HTERT RPE-1 (cell line): Measurements from ENCODE around the gene WDFY4.

Experiments
- in situ Hi-C: fragments of 300-500 bp; cut with MboI; formaldehyde crosslinking; loops from 4 replicates; pipeline ENCODE4 v1.14.3; 2020; ENCODE audit warnings: low sequenced_read_pairs

WDFY4 gene

DNA sequence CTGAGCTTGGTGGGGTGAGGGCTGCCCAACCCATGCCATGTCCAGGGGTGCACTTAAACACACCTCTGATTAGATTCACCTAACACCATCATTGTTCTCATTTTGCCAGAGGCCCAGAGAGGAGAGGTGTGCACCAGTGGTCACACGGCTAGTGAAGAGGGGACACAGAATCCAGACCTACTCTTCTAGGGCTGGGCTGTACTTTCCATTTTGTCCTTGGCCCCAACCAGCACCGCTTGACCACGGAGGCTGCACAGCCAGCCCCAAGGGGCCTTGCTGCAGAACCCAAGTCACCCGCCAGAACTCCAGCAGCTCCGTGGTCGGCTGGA is 246 bp upstream of the WDFY4 start:
- in situ Hi-C loops = no loop called here

DNA sequence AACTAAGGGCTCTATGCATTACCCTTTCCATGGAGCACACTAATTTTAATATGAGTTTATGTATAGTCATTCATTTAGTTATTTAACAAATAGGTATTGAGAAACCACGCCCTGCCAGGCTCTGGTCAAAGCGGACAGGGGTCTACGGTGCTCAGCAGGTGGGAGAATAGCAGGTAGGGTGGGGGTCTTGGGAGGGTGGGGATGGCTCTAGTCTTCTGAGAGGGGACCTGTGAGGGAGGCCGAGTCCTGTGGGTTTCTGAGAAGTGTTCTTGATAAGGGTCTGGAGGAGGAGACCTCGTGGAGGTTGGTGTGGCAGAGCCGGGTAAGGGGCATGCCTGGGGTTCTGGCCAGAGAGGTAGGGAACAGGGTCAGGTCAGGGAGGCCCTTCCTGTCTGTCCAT is 1.1 kb downstream of the WDFY4 start:
- in situ Hi-C loops = no loop called here

DNA sequence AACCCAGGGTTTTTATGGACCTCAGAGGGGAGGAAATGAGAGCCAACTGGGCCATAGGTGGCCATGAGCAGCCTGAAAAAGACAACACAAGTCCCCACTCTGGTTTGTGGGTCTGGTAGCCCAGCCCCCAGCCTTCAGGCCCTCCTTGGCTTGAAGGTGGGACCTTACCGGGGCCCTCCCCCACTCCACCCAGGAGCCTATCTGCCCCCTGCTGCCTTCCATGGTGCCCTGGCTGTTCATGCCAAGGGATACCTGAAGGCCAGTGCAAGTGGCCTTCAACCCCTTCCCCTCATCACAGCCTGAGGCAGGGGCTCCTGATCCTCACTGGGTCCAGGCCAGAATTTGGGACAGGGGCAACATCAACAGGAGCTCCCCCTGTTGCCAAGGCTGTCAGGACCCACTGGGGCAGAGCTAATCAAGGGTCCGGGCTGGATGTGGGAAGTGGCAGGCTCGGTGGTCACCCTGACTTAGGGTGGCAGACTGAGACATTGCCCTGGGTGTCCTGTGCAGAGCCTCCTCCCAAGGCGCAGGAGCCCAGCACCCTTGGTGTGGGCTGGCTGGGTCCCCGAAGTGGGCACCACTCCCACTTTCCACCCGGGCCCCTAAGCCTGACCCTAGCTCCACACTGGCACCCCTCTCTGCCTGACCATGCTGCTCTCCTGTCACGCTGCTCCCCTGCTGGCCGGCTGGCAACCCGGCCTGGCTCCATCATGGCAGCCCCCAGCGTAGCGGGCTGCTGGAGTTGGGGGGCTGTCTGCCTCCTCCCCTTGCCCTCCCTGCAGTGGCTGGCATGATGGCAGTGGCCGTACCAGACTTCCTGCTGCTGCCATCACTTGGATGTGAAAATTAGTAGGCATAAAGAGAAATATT is 6.4 kb downstream of the WDFY4 start:
- in situ Hi-C loops = no loop called here

DNA sequence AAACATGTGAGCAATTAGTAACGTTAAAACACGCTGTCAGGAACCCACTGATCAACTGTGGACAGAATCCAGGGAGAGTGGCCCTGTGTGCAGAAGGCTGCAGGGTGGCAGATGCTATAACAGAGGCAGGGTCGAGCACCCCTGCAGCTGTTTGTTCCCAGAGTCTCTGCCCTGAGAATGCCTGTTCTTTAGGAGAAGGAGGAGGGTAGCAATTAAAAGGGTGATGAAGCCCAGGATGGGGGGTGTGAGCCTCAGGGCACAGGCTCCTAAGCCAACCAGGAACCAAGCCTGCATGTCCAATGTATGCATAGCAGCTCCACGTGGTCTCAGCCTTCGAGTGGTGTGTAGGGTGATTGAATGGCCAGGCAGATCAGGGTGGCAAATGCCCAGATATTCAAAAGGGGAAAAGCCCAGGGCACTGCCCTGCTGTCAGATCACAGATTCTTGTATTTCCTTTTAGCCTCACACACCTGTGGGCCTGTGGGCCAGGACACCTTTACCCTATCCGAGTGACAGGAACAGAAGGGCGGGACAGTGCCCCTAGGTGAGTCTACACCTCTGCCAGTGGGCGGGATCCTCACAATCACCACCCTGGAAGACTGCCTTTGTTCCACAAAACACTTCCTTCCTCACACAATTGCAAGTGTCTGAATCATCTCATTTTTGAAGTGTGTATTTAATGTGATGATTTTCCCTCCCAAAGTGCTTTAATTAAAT is 7.3 kb downstream of the WDFY4 start:
- in situ Hi-C loops = no loop called here

DNA sequence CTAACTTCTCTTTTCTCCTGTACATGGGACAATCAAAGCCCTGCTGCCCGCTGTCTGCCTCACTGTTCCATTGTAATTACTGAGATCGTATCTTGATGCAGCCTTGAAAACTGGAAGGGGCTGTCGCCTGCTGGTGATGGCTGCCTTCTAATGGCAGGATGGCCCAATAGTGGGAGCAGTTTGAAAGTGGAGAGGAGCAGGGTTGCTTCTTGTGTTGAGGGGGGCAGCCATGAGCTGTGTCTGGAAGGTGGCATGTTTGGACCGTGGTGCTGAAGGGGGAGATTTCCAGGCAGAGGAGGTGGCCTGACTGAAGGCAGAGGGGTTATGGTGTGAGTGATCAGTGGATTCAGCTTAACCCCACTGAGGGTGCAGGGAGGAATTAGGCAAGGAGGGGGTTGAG is 8.1 kb downstream of the WDFY4 start:
- in situ Hi-C loops = no loop called here

DNA sequence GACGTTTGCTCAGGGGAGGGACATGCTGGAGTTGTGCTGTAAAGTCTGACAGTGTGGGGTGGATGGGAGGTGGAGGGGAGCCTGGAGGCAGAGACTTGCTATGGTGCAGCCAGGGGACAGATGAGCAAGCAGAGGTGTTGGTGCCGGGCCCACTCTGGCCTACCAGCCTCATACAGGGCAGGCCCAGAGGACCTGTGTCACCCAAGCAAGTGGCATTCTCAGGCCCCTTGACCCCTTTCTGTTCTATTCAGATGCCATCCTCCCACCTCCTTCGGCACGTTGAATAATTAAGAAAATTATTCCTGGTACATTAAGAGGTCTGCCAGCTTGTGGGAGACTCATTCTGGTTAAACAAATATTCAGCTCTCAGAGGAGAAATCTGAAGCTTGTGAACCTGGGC is 8.5 kb downstream of the WDFY4 start:
- in situ Hi-C loops = no loop called here

DNA sequence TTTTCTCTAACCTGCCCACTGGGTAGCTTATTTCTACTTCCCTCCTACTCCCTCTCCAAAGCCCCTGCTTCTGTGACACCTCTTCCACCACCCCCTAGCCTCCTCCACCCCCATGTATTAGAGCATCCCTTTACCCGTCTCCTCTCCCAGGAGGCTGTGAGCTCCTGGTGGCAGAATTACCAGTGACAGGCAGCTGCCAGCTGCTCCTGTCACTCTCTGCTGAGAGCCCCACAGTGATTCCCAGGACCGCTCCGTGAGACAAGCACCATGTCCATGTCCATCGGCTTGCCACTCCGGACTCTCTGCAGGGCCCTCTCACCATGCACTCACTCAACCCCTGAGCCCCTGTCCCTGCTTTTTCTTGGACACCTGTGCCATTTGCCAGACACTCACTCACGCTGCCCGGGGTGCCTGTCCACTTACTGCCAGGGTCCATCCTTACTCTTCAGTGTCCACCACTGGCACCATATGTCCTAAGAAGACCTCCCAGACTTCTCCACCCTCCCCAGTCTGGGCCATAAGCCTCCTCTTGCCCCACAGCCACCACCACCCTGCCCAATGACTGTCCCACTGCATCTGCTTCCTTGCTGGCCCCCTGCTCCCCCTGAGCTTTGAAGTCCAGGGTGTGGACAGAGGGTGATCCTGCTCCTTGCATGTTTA is 9.8 kb downstream of the WDFY4 start:
- in situ Hi-C loops = no loop called here

DNA sequence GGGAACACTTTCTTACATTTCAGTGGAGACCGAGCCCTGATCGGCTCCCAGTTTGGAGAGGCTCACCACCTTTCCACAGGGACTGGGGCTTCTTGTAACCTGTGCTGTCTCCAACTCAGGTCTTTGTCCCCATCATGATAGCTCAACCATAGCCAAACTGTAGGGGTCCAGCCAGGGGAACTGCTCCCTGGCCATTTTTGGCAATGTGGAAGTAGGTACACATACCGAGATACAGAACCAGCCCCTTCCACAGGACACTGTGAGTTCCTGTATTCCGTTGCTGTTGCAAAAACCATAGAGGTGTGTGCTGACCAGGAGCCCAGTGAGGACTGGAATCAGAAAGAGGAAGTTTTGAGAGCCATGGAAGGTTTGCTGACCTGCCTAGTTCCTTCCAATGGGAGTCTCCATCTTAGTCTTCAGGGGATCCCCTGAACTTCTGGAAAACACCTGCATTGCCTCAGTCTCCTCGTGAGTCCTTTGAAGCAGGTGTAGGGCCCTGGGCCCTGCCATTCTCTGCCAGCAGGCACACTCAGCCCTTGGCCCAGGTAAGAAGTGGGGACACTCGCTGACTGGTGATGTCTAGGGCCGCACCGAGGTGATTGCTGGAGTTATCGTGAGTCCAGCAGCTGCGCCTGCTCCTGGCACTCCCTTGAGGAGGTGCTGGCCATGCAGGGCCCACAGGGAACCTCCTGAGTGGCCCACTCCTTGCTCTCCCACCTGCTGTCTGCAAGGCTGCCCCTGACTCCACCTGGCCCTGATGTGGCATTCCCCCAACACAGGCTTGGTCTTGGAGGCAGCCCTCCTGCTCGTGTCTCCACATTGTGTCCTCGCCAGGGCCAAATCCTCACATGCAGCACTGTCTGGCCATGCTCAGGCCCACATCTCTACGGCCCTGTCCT is 11.2 kb downstream of the WDFY4 start:
- in situ Hi-C loops = no loop called here

DNA sequence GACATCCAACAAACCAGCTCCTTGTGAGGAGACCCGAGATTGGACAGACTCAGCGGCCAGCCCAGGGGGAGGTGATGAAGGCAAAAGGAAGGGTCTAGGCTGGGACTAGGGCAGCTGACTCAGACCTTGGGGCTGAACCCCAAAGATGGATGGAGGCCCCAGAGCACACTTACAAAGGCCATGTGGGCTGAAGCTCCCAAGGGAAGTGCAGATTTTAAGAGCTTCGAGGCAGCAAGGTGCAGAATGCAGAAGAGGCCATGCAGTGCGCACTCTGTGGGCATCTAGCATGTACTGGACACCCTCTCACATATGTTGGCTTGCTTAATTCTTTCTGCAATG is 11.8 kb downstream of the WDFY4 start:
- in situ Hi-C loops = no loop called here

DNA sequence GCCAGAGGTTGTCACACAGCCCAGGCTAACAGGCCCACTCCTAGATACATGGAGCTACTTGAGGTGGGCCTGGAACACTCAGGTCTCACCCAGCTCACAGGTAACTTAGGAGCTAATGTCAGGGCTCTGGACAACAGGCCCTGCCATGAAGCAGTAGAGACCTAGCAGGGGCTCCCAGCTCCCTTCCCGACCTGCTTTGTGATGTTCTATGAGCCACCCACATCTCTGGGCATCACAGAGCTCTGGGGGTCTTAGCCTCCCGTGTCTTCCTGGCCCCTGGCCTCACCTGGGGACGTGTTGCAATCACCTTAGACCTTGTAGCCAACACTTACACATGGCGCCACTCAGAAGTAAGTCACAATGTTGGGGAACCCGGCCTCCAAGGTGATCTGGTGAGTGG is 12.4 kb downstream of the WDFY4 start:
- in situ Hi-C loops = no loop called here

DNA sequence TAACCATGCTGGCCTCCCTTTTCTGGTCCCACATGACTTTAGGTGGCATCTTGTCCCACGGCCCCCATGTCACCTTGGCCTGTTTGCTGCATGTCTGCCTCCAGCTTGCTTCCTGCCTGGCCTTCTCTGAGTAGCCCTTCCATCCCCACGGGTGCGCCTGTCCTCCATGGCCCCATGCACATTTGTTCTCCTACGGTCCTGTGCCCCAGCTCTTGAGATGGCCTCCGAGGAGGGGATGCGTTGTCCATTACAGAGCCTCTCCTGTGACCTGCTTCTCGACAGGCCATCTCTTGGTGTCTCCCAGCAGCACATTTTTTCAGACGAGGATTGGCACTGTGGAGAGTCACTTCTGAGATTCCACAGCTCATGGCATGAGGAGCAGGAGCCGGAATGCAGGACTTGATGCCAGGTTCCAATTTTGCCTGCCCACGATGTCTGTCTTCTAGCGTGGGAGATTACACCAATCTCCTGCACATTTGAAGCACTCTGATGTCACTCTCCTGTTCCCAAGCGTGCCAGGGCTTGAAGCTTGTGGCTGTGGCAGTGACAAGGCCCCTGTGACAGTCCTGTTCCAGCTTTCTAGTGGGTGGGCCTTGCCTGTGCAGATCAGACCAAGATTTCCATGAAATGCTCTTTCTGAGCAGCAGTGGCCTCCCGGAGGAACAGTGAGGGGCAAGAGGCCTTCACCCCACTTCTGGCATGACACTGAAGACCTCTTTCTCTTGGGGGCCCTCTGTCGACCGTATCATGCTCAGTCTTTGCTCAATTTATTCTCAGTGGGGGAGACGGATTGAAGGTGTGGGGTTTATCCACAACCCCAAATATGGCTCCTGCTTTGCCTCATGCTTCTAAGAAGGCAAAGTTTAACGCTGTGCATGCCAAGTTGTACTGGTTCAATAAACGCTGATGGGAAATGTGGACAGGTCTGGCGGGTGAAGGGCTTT is 13.4 kb downstream of the WDFY4 start:
- in situ Hi-C loops = no loop called here

DNA sequence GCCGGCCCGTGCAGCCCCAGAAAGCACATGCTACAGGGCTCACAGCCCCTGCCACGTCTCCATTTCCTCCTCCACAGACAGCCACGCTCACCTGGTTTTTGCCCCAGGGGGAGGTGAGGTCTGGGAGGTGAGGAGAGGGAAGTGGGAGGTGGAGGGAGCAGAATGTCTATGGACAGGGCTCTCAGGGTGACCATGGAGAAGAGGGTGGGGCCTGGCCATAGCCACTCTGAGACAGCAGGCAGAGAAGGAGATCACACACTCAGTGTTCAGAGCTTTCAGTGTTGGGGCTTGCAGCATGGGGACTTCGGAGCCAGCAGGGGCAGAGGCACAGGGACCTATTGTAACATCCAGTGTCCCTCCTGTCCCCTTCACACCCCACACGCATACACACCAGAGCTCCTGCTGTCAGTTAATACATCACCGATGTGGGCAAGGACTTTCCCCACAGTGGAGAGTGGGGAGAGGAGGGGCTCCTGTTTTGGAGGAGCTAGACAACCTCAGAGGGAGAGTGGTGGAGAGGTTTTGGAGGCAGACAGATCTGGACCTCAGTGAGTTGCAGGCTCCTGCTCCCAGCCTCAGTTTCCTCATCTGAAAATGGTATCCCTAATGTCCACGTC is 14.4 kb downstream of the WDFY4 start:
- in situ Hi-C loops = no loop called here

DNA sequence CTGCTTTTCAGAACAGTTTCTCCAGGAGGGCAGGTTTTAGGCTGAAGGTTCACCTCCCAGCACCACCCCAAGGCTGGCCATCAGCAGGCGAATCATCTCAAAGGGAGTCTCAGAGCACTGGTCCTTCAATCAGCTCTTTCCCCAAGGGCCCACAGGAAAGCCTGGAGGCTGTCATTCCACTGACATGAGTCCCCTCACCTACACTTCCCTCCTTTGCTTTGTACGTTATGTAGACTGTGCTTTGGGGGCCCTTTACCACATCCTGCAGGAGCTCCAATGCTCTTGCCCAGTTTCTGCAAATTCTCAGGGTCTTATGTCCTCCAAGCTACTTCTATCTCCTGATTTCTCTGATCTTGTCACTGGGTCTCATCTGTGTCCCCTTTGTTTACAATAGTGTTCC is 15.4 kb downstream of the WDFY4 start:
- in situ Hi-C loops = no loop called here

DNA sequence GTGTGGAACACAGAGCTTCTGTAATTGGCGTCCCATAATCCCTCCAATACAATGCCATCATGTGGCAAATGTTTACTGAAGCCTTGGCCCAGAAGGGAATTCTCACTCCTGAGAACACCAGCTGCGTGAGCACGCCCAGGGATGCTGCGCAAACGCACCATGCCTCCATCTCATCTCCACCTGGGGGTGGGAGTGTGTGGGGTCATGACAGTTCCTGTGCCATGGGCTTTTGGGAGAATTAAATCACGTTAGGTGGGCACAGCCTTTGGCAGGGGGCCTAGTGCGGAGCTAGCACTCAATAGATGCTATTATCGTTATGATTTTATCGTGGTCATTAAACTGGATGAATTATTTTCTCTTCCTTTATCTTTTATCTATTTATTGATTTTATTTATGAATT is 15.8 kb downstream of the WDFY4 start:
- in situ Hi-C loops = no loop called here

DNA sequence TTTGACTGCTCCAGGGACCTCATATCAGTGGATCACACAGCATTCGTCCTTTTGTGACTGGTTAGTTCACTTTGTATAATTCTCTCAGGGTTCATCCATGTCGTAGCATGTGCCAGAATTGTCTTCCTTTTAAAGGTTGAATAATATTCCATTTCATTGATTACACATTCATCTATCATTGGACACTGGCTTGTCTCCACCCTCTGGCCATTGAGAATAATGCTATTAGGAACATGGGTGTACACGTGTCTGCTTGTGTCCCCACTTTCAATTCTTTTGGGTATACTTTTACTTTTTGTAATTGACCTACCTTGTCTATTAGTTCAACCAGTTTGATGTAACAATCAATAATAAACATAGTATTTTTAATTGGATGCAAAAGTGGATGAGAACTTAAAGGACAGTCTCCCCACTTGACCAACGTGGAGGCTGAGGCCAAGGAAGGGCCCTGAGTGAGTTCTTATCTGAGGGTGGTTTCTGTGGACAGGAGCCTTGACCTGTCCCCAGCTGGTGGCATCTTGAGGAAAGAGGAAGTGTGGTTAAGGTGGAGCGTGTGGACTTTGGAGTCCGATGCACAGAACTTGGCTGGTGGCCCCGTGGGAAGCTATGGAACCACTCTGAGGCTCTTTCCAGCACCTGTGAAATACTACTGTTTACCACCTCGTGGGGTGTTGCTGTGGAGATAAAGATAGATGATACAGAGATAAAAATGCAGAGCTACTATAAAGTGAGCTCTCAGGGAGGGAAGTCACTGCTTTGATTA is 16.6 kb downstream of the WDFY4 start:
- in situ Hi-C loops = no loop called here

DNA sequence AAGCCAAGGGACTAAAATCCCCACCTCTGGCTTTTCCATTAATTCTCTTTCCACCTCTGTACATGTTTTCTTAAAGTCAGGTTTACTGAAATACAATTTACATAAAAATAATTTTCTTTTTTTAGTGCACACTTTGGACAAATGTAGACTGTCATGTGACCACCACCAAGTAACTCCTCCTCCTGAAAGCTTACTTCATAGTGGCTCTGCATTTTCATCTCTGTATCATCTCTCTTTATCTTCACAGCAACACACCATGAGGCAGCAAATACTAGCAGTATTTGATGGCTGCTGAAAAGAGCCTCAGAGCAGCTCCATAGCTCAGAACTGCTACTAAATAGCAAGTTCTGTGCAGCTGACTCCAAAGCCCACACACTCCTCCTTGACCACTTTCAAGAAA is 17.3 kb downstream of the WDFY4 start:
- in situ Hi-C loops = no loop called here

DNA sequence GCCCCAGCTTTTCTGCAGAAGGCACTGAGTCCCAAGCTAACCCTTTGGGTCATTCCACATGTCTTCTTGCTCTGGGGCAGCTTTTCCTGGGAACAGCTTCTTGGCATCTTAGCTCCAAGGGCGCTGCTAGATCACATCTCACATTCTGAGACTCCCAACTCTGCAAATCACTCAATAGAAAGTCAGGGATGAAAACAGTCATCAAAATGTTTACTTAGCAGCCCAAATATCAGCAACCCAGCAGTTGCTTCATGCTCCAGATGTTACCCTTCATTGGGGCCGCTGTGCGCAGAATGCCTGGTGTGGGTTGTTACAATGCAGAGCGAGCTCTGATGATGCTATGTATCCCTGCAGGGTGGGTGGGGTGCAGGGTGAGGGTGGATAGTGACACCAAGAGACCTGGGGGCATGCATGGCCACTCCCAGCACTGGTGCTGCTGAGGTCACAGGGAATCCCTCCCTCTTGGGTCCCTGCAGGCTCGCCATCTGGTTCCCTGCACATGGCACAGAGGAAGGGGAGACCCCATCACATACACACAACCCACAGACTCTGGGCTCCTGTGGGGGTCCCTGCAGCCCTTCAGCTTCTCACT is 19.0 kb downstream of the WDFY4 start:
- in situ Hi-C loops = no loop called here

DNA sequence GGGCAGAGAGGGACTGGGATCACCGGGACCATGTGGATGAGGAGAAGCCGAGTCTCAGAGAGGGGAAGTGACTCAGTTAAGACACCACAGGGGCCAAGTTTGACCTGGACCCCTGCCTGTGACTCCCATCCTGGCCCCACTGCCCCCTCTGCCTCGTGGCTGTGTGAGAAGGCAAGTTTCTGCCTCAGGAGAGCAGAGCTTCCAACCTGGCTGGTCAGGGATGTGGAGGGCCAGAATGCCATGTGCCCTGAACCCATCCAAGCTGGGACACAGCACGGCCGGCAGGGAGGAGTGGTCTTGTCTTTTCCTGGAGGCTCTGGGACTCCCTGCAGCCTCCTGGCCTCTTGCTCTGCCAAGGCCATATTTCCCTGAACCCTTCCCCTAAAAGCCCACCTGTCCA is 19.5 kb downstream of the WDFY4 start:
- in situ Hi-C loops = no loop called here
